Endothelial cell of umbilical vein (primary cell): ENCODE results near the gene RYR1. TPM values are rescaled to one million over a fixed set of nuclear protein-coding genes. Genes with fewer than 3 reads are reported as not detected.

Source experiments
- BruUV-seq: library from RNA; stranded (reverse); fragments of 400-500 nt; replicated peaks from 2 replicates; lab custom pipeline; 2021; lab: Mats Ljungman, UMichigan
- CTCF ChIA-PET: fragments of 300-600, 350-600 bp; sonication (Branson Sonifier 250); formaldehyde crosslinking; loops from one replicate; lab custom pipeline; 2021; ENCODE audit warnings: antibody characterized with exemption, inconsistent platforms; lab: Charles Lee
- POLR2A ChIA-PET: fragments of 300-600, 350-600 bp; sonication (Branson Sonifier 250); formaldehyde crosslinking; loops from one replicate; lab custom pipeline; 2021; ENCODE audit warnings: antibody characterized with exemption, inconsistent platforms; lab: Charles Lee
- DNase-seq: peaks from one replicate; pipeline ENCODE4 v3.0.0-alpha.2; 2011; ENCODE audit warnings: low read depth, low spot score
- FAIRE-seq: peaks from 2 replicates; lab custom pipeline; 2011; peaks lifted over from hg19 to GRCh38; lab: Jason Lieb, UNC
- H2AFZ ChIP-seq: 2 replicates; pipeline ENCODE4 v1.6.0; 2012; ENCODE audit warnings: low read depth, low read length, control low read depth, inconsistent platforms
- H3K27ac ChIP-seq: 2 replicates; pipeline ENCODE4 v1.5.1; 2011; ENCODE audit warnings: low read depth, mild to moderate bottlenecking, control low read depth, low read length, moderate library complexity; ENCODE audit not compliant: insufficient read depth
- H3K27me3 ChIP-seq, 2 experiments: 2 replicates each; pipeline versions ENCODE4 v1.6.0 to v1.6.1; 2011; ENCODE audit warnings: low read length in 2 of 2, mixed read lengths in 1 of 2; ENCODE audit not compliant: control insufficient read depth in 2 of 2, insufficient read depth in 2 of 2
- H3K36me3 ChIP-seq, 2 experiments: 2 replicates in 1 of 2; 3 replicates in 1 of 2; pipeline ENCODE4 v1.5.1; 2011; ENCODE audit warnings: low read length in 2 of 2, mild to moderate bottlenecking in 1 of 2, moderate library complexity in 1 of 2; ENCODE audit not compliant: control insufficient read depth in 2 of 2, insufficient read depth in 2 of 2; ENCODE audit errors: extremely low read depth in 1 of 2
- H3K4me1 ChIP-seq: 3 replicates; pipeline ENCODE4 v1.5.1; 2011; ENCODE audit warnings: mild to moderate bottlenecking, low read length; ENCODE audit not compliant: control insufficient read depth, insufficient read depth; ENCODE audit errors: extremely low read depth
- H3K4me2 ChIP-seq: 2 replicates; pipeline ENCODE4 v1.6.1; 2011; ENCODE audit warnings: low read length, control low read depth, mixed read lengths; ENCODE audit not compliant: insufficient read depth
- H3K4me3 ChIP-seq, 3 experiments: fragments of 200-600 bp in 1 of 3; sonication (generic), shearing (Covaris generic) in 1 of 3; replicated peaks in 1 of 3; 2 replicates each; pipeline ENCODE4 v1.5.1; 2011 to 2016; ENCODE audit warnings: control low read depth in 3 of 3, low read length in 3 of 3, mild to moderate bottlenecking in 2 of 3, inconsistent platforms in 1 of 3, low read depth in 1 of 3, moderate library complexity in 1 of 3; ENCODE audit not compliant: insufficient read depth in 1 of 3
- H3K79me2 ChIP-seq: 2 replicates; pipeline ENCODE4 v1.6.0; 2012; ENCODE audit warnings: low read length, inconsistent platforms; ENCODE audit not compliant: control insufficient read depth, insufficient read depth
- H3K9ac ChIP-seq: replicated peaks from 2 replicates; pipeline ENCODE3; 2011; ENCODE audit warnings: low read length, control low read depth; ENCODE audit not compliant: insufficient read depth; ENCODE audit errors: extremely low read depth
- H3K9me1 ChIP-seq: replicated peaks from 3 replicates; pipeline ENCODE4 v1.6.0; 2011; ENCODE audit warnings: mild to moderate bottlenecking, low read length; ENCODE audit not compliant: control insufficient read depth, insufficient read depth; ENCODE audit errors: extremely low read depth
- H3K9me3 ChIP-seq: replicated peaks from 2 replicates; pipeline ENCODE4 v1.5.1; 2012; ENCODE audit warnings: low read length, inconsistent platforms; ENCODE audit not compliant: control insufficient read depth, insufficient read depth
- H4K20me1 ChIP-seq: replicated peaks from 2 replicates; pipeline ENCODE3; 2011; ENCODE audit warnings: mild to moderate bottlenecking, low read length; ENCODE audit not compliant: control insufficient read depth, insufficient read depth; ENCODE audit errors: extremely low read depth
- CTCF ChIP-seq, 2 donors: IDR thresholded peaks; 1 replicate in 1 of 2; 2 replicates in 1 of 2; pipeline ENCODE4 v1.5.1; 2011; ENCODE audit warnings: low read length in 2 of 2, mild to moderate bottlenecking in 2 of 2, moderate library complexity in 2 of 2, control low read depth in 1 of 2, inconsistent platforms in 1 of 2, low read depth in 1 of 2; ENCODE audit not compliant: insufficient read depth in 1 of 2; ENCODE audit errors: extremely low read depth in 1 of 2
- FOS ChIP-seq: IDR thresholded peaks from 2 replicates; pipeline ENCODE4 v1.6.1; 2011; ENCODE audit warnings: mild to moderate bottlenecking, low read length, moderate library complexity, borderline replicate concordance; ENCODE audit not compliant: insufficient read depth
- GATA2 ChIP-seq: IDR thresholded peaks from 2 replicates; pipeline ENCODE4 v1.7.0; 2011; ENCODE audit warnings: low read depth, mild to moderate bottlenecking, moderate library complexity, mixed read lengths, low read length; ENCODE audit not compliant: insufficient read length, insufficient read depth
- JUN ChIP-seq: IDR thresholded peaks from 2 replicates; pipeline ENCODE4 v1.6.1; 2011; ENCODE audit warnings: borderline replicate concordance, low read depth; ENCODE audit not compliant: insufficient read length, insufficient read depth
- MAX ChIP-seq: IDR thresholded peaks from 2 replicates; pipeline ENCODE4 v1.6.1; 2011; ENCODE audit not compliant: insufficient read depth, insufficient read length
- MYC ChIP-seq: IDR thresholded peaks from one replicate; pipeline ENCODE4 v1.6.1; 2011; ENCODE audit warnings: mild to moderate bottlenecking, low read depth, low read length
- POLR2A ChIP-seq: IDR thresholded peaks from 2 replicates; pipeline ENCODE4 v1.6.1; 2012; ENCODE audit warnings: low read depth, mild to moderate bottlenecking, control low read depth, low read length
- POLR2AphosphoS5 ChIP-seq: IDR thresholded peaks from 2 replicates; pipeline ENCODE4 v1.6.1; 2012; ENCODE audit warnings: low read depth, mild to moderate bottlenecking, control low read depth, low read length, moderate library complexity; ENCODE audit not compliant: insufficient read depth
- dilution Hi-C: fragments of 300-500 bp; cut with MboI; formaldehyde crosslinking; loops from one replicate; pipeline ENCODE4 v1.15.0; 2019; ENCODE audit warnings: low sequenced_read_pairs; ENCODE audit not compliant: extremely low pct_ligation_motif_present
- intact Hi-C: fragments of 100-400 bp; cut with micrococcal nuclease; formaldehyde crosslinking; loops from one replicate; pipeline ENCODE4 v1.10.0; 2022
- polyA plus RNA-seq, 4 experiments: library from polyadenylated mRNA; depleted of rRNA in 3 of 4; stranded (reverse) in 3 of 4; unstranded in 1 of 4; fragments of >200 nt; gene quantifications; 2 replicates each; pipeline versions ENCODE4 v1.2.1 to v1.2.3, GENCODE V29; 2011 to 2012; ENCODE audit warnings: missing spikeins in 1 of 4
- total RNA-seq: library from RNA; stranded (reverse); gene quantifications from 2 replicates; pipeline ENCODE4 v1.2.3, GENCODE V29; 2021

RYR1 gene
- total and polyA plus RNA-seq, 2 donors (not counting 3 experiments of a cell fraction or from before 2014, with no cell fraction given) = under 0.01 to 0.02 TPM

GRCh38 chr19:38437295-38437694, 3.8 kb downstream of the RYR1 start:
- peaks cover 4 to 5% of the 10 kb centered on the region in 2 experiments for H3K27me3 ChIP-seq
- ChIA-PET POLR2A (no interaction called here), CTCF (interaction anchor here (1.1 kb wide), 1 partner anchor 35 kb away, joined by 4 read pairs; the partner anchor contains the start of gene FAM98C)
- no peaks in the 10 kb centered on the region for H3K9me3 ChIP-seq
- no TSS peak for BruUV-seq
- dilution Hi-C loops (no loop called here), intact Hi-C loops (no loop called here)
- no peaks in the 10 kb centered on the region for H3K36me3 ChIP-seq
- no peaks in the 10 kb centered on the region for H3K79me2 ChIP-seq
- no peak overlapping the region for H3K4me2 ChIP-seq
- no peaks in the 10 kb centered on the region for H3K4me1 ChIP-seq
- no peaks in the 10 kb centered on the region for H3K9me1 ChIP-seq
- H3K4me3 ChIP-seq = no peak overlapping the region
- H3K9ac ChIP-seq = no peak overlapping the region
- H3K27ac ChIP-seq = no peak overlapping the region
- no peak overlapping the region for H2AFZ ChIP-seq
- TF ChIP-seq FOS (no peak), POLR2A (no peak), MYC (no peak), MAX (no peak), CTCF (IDR thresholded peaks at IDR 0.05; ENCODE audit: extremely low read depth in 1 of 2, insufficient read depth in 1 of 2, low read depth in 1 of 2, low read length in 2 of 2) (no peak), POLR2AphosphoS5 (no peak), GATA2 (no peak), JUN (no peak)
- FAIRE-seq = no peak
- no peaks in the 10 kb centered on the region for H4K20me1 ChIP-seq
- no peak for DNase-seq
